Activated CD8-positive, alpha-beta T cell treated with anti-CD3 and anti-CD28 coated beads for 36 hours (primary cell): ENCODE results near the gene CNTNAP2. TPM values are rescaled to one million over a fixed set of nuclear protein-coding genes. Genes with fewer than 3 reads are reported as not detected.

Source experiments
- ATAC-seq: fragments of 200-7000 bp; cut with Tn5 transposase; one replicate; pipeline ENCODE4 v1.10.0; 2021; ENCODE audit warnings: mild to moderate bottlenecking, moderate library complexity
- CTCF ChIA-PET: fragments of 350-600 bp; sonication (Branson Sonifier 250); formaldehyde crosslinking; loops from one replicate; lab custom pipeline; 2021; ENCODE audit warnings: antibody characterized with exemption; lab: Charles Lee
- POLR2A ChIA-PET: fragments of 350-600 bp; sonication (Branson Sonifier 250); formaldehyde crosslinking; loops from one replicate; lab custom pipeline; 2021; ENCODE audit warnings: antibody characterized with exemption; lab: Charles Lee
- DNase-seq: peaks from one replicate; pipeline ENCODE4 v3.0.0-alpha.2; 2020
- H3K27ac Mint-ChIP-seq: one replicate; pipeline ENCODE4 v1.8.0; 2021; ENCODE audit warnings: mild to moderate bottlenecking, mixed read lengths
- H3K27me3 Mint-ChIP-seq: one replicate; pipeline ENCODE4 v1.8.0; 2021; ENCODE audit warnings: mixed read lengths
- H3K36me3 Mint-ChIP-seq: one replicate; pipeline ENCODE4 v1.8.0; 2021; ENCODE audit warnings: low read depth, mixed read lengths
- H3K4me1 Mint-ChIP-seq: one replicate; pipeline ENCODE4 v1.8.0; 2021; ENCODE audit warnings: low read depth, mixed read lengths
- H3K4me3 Mint-ChIP-seq: one replicate; pipeline ENCODE4 v1.8.0; 2021; ENCODE audit warnings: mild to moderate bottlenecking, moderate library complexity, mixed read lengths
- H3K9me3 Mint-ChIP-seq: one replicate; pipeline ENCODE4 v1.8.0; 2021; ENCODE audit warnings: mixed read lengths
- CTCF ChIP-seq: fragments of 200-600 bp; IDR thresholded peaks from one replicate; pipeline ENCODE4 v1.8.0; 2022; ENCODE audit warnings: antibody characterized with exemption, mild to moderate bottlenecking
- intact Hi-C: fragments of 100-400 bp; cut with micrococcal nuclease; formaldehyde crosslinking; loops from one replicate; pipeline ENCODE4 v1.10.0; 2022
- total RNA-seq, 2 experiments: library from RNA; stranded (reverse); gene quantifications; one replicate each; pipeline ENCODE4 v1.2.3, GENCODE V29; 2021

Gene CNTNAP2
- total RNA-seq, 2 experiments from 2014 or later = not detected

- TF ChIP-seq CTCF = no peak
- H3K4me3 Mint-ChIP-seq = no peak overlapping the region
- no peaks in the 10 kb centered on the region for H3K36me3 Mint-ChIP-seq
- intact Hi-C loops = no loop called here
- no peak overlapping the region for H3K27ac Mint-ChIP-seq
- CTCF ChIA-PET = no interaction called here
- DNase-seq (no peak), ATAC-seq (no peak)
- POLR2A ChIA-PET = no interaction called here
- no peaks in the 10 kb centered on the region for H3K27me3 Mint-ChIP-seq
- H3K4me1 Mint-ChIP-seq = no peaks in the 10 kb centered on the region
- no peaks in the 10 kb centered on the region for H3K9me3 Mint-ChIP-seq
Observed at GRCh38 chr7:147607157-147607800, 1490.7 kb downstream of the CNTNAP2 start.

GRCh38 chr7:147611431-147611830 is 1494.8 kb downstream of the CNTNAP2 start:
- ChIA-PET CTCF (interaction anchor here (0.8 kb wide), 1 partner anchor 60 kb away, joined by 3 read pairs; no protein-coding TSS in a partner anchor), POLR2A (no interaction called here)
- no peaks in the 10 kb centered on the region for H3K27me3 Mint-ChIP-seq
- ATAC-seq (no peak), DNase-seq (no peak)
- no peak overlapping the region for H3K27ac Mint-ChIP-seq
- peaks cover 1% of the 10 kb centered on the region for H3K9me3 Mint-ChIP-seq
- H3K4me3 Mint-ChIP-seq = no peak overlapping the region
- H3K36me3 Mint-ChIP-seq = no peaks in the 10 kb centered on the region
- H3K4me1 Mint-ChIP-seq = no peaks in the 10 kb centered on the region
- intact Hi-C loops = no loop called here
- no peak for TF ChIP-seq CTCF

- intact Hi-C loops = no loop called here
- Mint-ChIP-seq H3K27ac (no peak overlapping the region), H3K4me1 (no peaks in the 10 kb centered on the region), H3K27me3 (no peaks in the 10 kb centered on the region), H3K4me3 (no peak overlapping the region), H3K9me3 (peaks cover 24% of the 10 kb centered on the region), H3K36me3 (no peaks in the 10 kb centered on the region)
- ChIA-PET CTCF (no interaction called here), POLR2A (no interaction called here)
- ATAC-seq (no peak), DNase-seq (no peak)
- no peak for TF ChIP-seq CTCF
Observed at GRCh38 chr7:147635288-147635687, 1518.7 kb downstream of the CNTNAP2 start.

GRCh38 chr7:147636553-147636952 is 1520.0 kb downstream of the CNTNAP2 start:
- no peak for ATAC-seq
- Mint-ChIP-seq H3K36me3 (no peaks in the 10 kb centered on the region), H3K4me1 (no peaks in the 10 kb centered on the region), H3K9me3 (peaks cover 20% of the 10 kb centered on the region), H3K27ac (no peak overlapping the region), H3K4me3 (no peak overlapping the region), H3K27me3 (no peaks in the 10 kb centered on the region)
- no peak for TF ChIP-seq CTCF
- CTCF ChIA-PET = no interaction called here
- POLR2A ChIA-PET = no interaction called here
- DNase-seq = no peak
- intact Hi-C loops = no loop called here

GRCh38 chr7:147638566-147638965 is 1522.0 kb downstream of the CNTNAP2 start:
- CTCF ChIA-PET = no interaction called here
- no peaks in the 10 kb centered on the region for H3K4me1 Mint-ChIP-seq
- H3K27me3 Mint-ChIP-seq = no peaks in the 10 kb centered on the region
- intact Hi-C loops = no loop called here
- TF ChIP-seq CTCF = no peak
- POLR2A ChIA-PET = no interaction called here
- H3K27ac Mint-ChIP-seq = no peak overlapping the region
- ATAC-seq = no peak
- H3K36me3 Mint-ChIP-seq = no peaks in the 10 kb centered on the region
- peaks cover 9% of the 10 kb centered on the region for H3K9me3 Mint-ChIP-seq
- no peak overlapping the region for H3K4me3 Mint-ChIP-seq
- no peak for DNase-seq
